Measurements from ENCODE around the gene OTOP2. TPM values are rescaled to one million over a fixed set of nuclear protein-coding genes. Genes with fewer than 3 reads are reported as not detected.

OTOP2 gene
- total and polyA plus RNA-seq, 2 of the 8 experiments (the other 6 are each of a cell fraction or from before 2014, with no cell fraction given), result 0.23 TPM; not detected in 1

Other genes starting within 250 kb of the OTOP2 start
- gene CD300LF, start 211.3 kb upstream of the OTOP2 start, total RNA-seq (2021; fragmentation: NEBNext Ultra II Directional; extraction: Animal tissue kit (Norgen Biotek cat#: 25700)), result not detected in 2 replicates
- gene CD300LF, start 211.3 kb upstream of the OTOP2 start, polyA plus RNA-seq (2011; rRNA removed), result not detected in 2 replicates
- gene RAB37, start 187.0 kb upstream of the OTOP2 start, total RNA-seq (2021; fragmentation: NEBNext Ultra II Directional; extraction: Animal tissue kit (Norgen Biotek cat#: 25700)), result 5.2 and 5.5 TPM in 2 replicates
- 6.1 and 6.6 TPM in 2 replicates for gene RAB37, start 187.0 kb upstream of the OTOP2 start, polyA plus RNA-seq (2011; rRNA removed)
- gene NHERF1, start 175.6 kb upstream of the OTOP2 start, total RNA-seq (2021; fragmentation: NEBNext Ultra II Directional; extraction: Animal tissue kit (Norgen Biotek cat#: 25700)), result 91.3 and 92.9 TPM in 2 replicates
- 99.2 and 140 TPM in 2 replicates for gene NHERF1, start 175.6 kb upstream of the OTOP2 start, polyA plus RNA-seq (2011; rRNA removed)
- gene NAT9, start 147.9 kb upstream of the OTOP2 start, total RNA-seq (2021; fragmentation: NEBNext Ultra II Directional; extraction: Animal tissue kit (Norgen Biotek cat#: 25700)), result 40.6 and 42.7 TPM in 2 replicates
- 32.3 and 42.4 TPM in 2 replicates for gene NAT9, start 147.9 kb upstream of the OTOP2 start, polyA plus RNA-seq (2011; rRNA removed)
- gene GRIN2C, start 64.4 kb upstream of the OTOP2 start, total RNA-seq (2021; fragmentation: NEBNext Ultra II Directional; extraction: Animal tissue kit (Norgen Biotek cat#: 25700)), result 0.07 TPM in 1 of 2 replicates, not detected in the other
- gene GRIN2C, start 64.4 kb upstream of the OTOP2 start, polyA plus RNA-seq (2011; rRNA removed), result 0.06 and 0.11 TPM in 2 replicates
- gene FDXR, start 51.3 kb upstream of the OTOP2 start, total RNA-seq (2021; fragmentation: NEBNext Ultra II Directional; extraction: Animal tissue kit (Norgen Biotek cat#: 25700)), result 24.2 and 25.6 TPM in 2 replicates
- gene FDXR, start 51.3 kb upstream of the OTOP2 start, polyA plus RNA-seq (2011; rRNA removed), result 31.4 and 44.0 TPM in 2 replicates
- 0.56 and 0.80 TPM in 2 replicates for gene FADS6, start 30.6 kb upstream of the OTOP2 start, total RNA-seq (2021; fragmentation: NEBNext Ultra II Directional; extraction: Animal tissue kit (Norgen Biotek cat#: 25700))
- 2.5 and 2.6 TPM in 2 replicates for gene FADS6, start 30.6 kb upstream of the OTOP2 start, polyA plus RNA-seq (2011; rRNA removed)
- 1.6 and 1.7 TPM in 2 replicates for gene USH1G, start 1.0 kb upstream of the OTOP2 start, total RNA-seq (2021; fragmentation: NEBNext Ultra II Directional; extraction: Animal tissue kit (Norgen Biotek cat#: 25700))
- gene USH1G, start 1.0 kb upstream of the OTOP2 start, polyA plus RNA-seq (2011; rRNA removed), result 4.3 and 5.0 TPM in 2 replicates
- gene OTOP3, start 11.6 kb downstream of the OTOP2 start, total RNA-seq (2021; fragmentation: NEBNext Ultra II Directional; extraction: Animal tissue kit (Norgen Biotek cat#: 25700)), result not detected in 2 replicates
- gene OTOP3, start 11.6 kb downstream of the OTOP2 start, polyA plus RNA-seq (2011; rRNA removed), result 0.05 and 0.09 TPM in 2 replicates
- gene HID1, start 48.5 kb downstream of the OTOP2 start, total RNA-seq (2021; fragmentation: NEBNext Ultra II Directional; extraction: Animal tissue kit (Norgen Biotek cat#: 25700)), result 13.8 and 15.1 TPM in 2 replicates
- 25.9 and 36.3 TPM in 2 replicates for gene HID1, start 48.5 kb downstream of the OTOP2 start, polyA plus RNA-seq (2011; rRNA removed)
- 38.1 and 40.5 TPM in 2 replicates for gene CDR2L, start 63.4 kb downstream of the OTOP2 start, total RNA-seq (2021; fragmentation: NEBNext Ultra II Directional; extraction: Animal tissue kit (Norgen Biotek cat#: 25700))
- gene CDR2L, start 63.4 kb downstream of the OTOP2 start, polyA plus RNA-seq (2011; rRNA removed), result 20.4 and 26.8 TPM in 2 replicates
- 48.5 and 49.1 TPM in 2 replicates for gene MRPL58, start 88.4 kb downstream of the OTOP2 start, total RNA-seq (2021; fragmentation: NEBNext Ultra II Directional; extraction: Animal tissue kit (Norgen Biotek cat#: 25700))
- 43.2 and 43.6 TPM in 2 replicates for gene MRPL58, start 88.4 kb downstream of the OTOP2 start, polyA plus RNA-seq (2011; rRNA removed)
- gene ATP5PD, start 122.7 kb downstream of the OTOP2 start, total RNA-seq (2021; fragmentation: NEBNext Ultra II Directional; extraction: Animal tissue kit (Norgen Biotek cat#: 25700)), result 326 and 335 TPM in 2 replicates
- 254 and 407 TPM in 2 replicates for gene ATP5PD, start 122.7 kb downstream of the OTOP2 start, polyA plus RNA-seq (2011; rRNA removed)
- 33.7 and 34.1 TPM in 2 replicates for gene KCTD2, start 123.0 kb downstream of the OTOP2 start, total RNA-seq (2021; fragmentation: NEBNext Ultra II Directional; extraction: Animal tissue kit (Norgen Biotek cat#: 25700))
- gene KCTD2, start 123.0 kb downstream of the OTOP2 start, polyA plus RNA-seq (2011; rRNA removed), result 32.6 and 36.8 TPM in 2 replicates
- gene SLC16A5, start 163.7 kb downstream of the OTOP2 start, total RNA-seq (2021; fragmentation: NEBNext Ultra II Directional; extraction: Animal tissue kit (Norgen Biotek cat#: 25700)), result 16.6 and 17.1 TPM in 2 replicates
- 34.7 and 54.8 TPM in 2 replicates for gene SLC16A5, start 163.7 kb downstream of the OTOP2 start, polyA plus RNA-seq (2011; rRNA removed)
- 13.6 TPM in 2 replicates for gene ARMC7, start 185.7 kb downstream of the OTOP2 start, total RNA-seq (2021; fragmentation: NEBNext Ultra II Directional; extraction: Animal tissue kit (Norgen Biotek cat#: 25700))
- 9.8 and 12.4 TPM in 2 replicates for gene ARMC7, start 185.7 kb downstream of the OTOP2 start, polyA plus RNA-seq (2011; rRNA removed)
- 52.1 and 66.9 TPM in 2 replicates for gene NT5C, start 207.5 kb downstream of the OTOP2 start, total RNA-seq (2021; fragmentation: NEBNext Ultra II Directional; extraction: Animal tissue kit (Norgen Biotek cat#: 25700))
- 66.4 and 98.6 TPM in 2 replicates for gene NT5C, start 207.5 kb downstream of the OTOP2 start, polyA plus RNA-seq (2011; rRNA removed)
- gene JPT1, start 230.2 kb downstream of the OTOP2 start, total RNA-seq (2021; fragmentation: NEBNext Ultra II Directional; extraction: Animal tissue kit (Norgen Biotek cat#: 25700)), result 340 and 369 TPM in 2 replicates
- gene JPT1, start 230.2 kb downstream of the OTOP2 start, polyA plus RNA-seq (2011; rRNA removed), result 154 and 216 TPM in 2 replicates